Type B pancreatic cell (in vitro differentiated cells): Measurements from ENCODE around the gene VSTM1. TPM values are rescaled to one million over a fixed set of nuclear protein-coding genes. Genes with fewer than 3 reads are reported as not detected.
"Not testable (repeated sequence)": the region's sequence is repeated elsewhere in the genome, so short reads cannot be mapped to it uniquely, and the experiment has no call there.

ENCODE experiments used
- DNase-seq: peaks from one replicate; pipeline ENCODE4 v3.0.0; 2021; ENCODE audit warnings: mixed read lengths; ENCODE audit not compliant: unreplicated experiment; ENCODE audit errors: extremely low spot score
- H3K27ac Mint-ChIP-seq: 2 replicates; pipeline ENCODE4 v1.8.0; 2021; ENCODE audit warnings: mild to moderate bottlenecking, mixed read lengths
- H3K27me3 Mint-ChIP-seq: 2 replicates; pipeline ENCODE4 v1.8.0; 2021; ENCODE audit warnings: mixed read lengths
- H3K36me3 Mint-ChIP-seq: 2 replicates; pipeline ENCODE4 v1.8.0; 2021; ENCODE audit warnings: mixed read lengths
- H3K4me1 Mint-ChIP-seq: one replicate; pipeline ENCODE4 v1.8.0; 2021; ENCODE audit warnings: mixed read lengths; ENCODE audit not compliant: unreplicated experiment
- H3K4me3 Mint-ChIP-seq: 2 replicates; pipeline ENCODE4 v1.8.0; 2021; ENCODE audit warnings: mild to moderate bottlenecking, mixed read lengths
- H3K9me3 Mint-ChIP-seq: 2 replicates; pipeline ENCODE4 v1.8.0; 2021; ENCODE audit warnings: mixed read lengths
- total RNA-seq: library from RNA; stranded (reverse); gene quantifications from 2 replicates; pipeline ENCODE4 v1.2.1, GENCODE V29; 2021; ENCODE audit warnings: low replicate concordance
- TF ChIP-seq, protein P1 (sequence below): fragments of 200-600 bp; sonication (generic); conservative IDR thresholded peaks from 2 replicates; pipeline ENCODE4 v1.5.0; 2021; ENCODE audit warnings: antibody characterized with exemption, mild to moderate bottlenecking

VSTM1 gene
- total RNA-seq, 1 donor from 2014 or later: not detected

GRCh38 chr19:54099190-54099902, 35.6 kb upstream of the VSTM1 start:
- TF ChIP-seq, protein P1, sequence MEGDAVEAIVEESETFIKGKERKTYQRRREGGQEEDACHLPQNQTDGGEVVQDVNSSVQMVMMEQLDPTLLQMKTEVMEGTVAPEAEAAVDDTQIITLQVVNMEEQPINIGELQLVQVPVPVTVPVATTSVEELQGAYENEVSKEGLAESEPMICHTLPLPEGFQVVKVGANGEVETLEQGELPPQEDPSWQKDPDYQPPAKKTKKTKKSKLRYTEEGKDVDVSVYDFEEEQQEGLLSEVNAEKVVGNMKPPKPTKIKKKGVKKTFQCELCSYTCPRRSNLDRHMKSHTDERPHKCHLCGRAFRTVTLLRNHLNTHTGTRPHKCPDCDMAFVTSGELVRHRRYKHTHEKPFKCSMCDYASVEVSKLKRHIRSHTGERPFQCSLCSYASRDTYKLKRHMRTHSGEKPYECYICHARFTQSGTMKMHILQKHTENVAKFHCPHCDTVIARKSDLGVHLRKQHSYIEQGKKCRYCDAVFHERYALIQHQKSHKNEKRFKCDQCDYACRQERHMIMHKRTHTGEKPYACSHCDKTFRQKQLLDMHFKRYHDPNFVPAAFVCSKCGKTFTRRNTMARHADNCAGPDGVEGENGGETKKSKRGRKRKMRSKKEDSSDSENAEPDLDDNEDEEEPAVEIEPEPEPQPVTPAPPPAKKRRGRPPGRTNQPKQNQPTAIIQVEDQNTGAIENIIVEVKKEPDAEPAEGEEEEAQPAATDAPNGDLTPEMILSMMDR: no peak
- no peak for DNase-seq
- no peaks in the 10 kb centered on the region for H3K36me3 Mint-ChIP-seq
- H3K27ac Mint-ChIP-seq: no peak overlapping the region
- H3K9me3 Mint-ChIP-seq: no peaks in the 10 kb centered on the region
- H3K4me3 Mint-ChIP-seq: no peak overlapping the region
- H3K4me1 Mint-ChIP-seq: peaks cover 6% of the 10 kb centered on the region
- H3K27me3 Mint-ChIP-seq: peaks cover 42% of the 10 kb centered on the region

GRCh38 chr19:54096617-54097106, 33.0 kb upstream of the VSTM1 start:
- H3K9me3 Mint-ChIP-seq: no peaks in the 10 kb centered on the region
- H3K4me1 Mint-ChIP-seq: no peaks in the 10 kb centered on the region
- DNase-seq: no peak
- H3K36me3 Mint-ChIP-seq: no peaks in the 10 kb centered on the region
- no peak overlapping the region for H3K27ac Mint-ChIP-seq
- peak overlapping the region; percentile 70 for H3K4me3 Mint-ChIP-seq
- peaks cover 47% of the 10 kb centered on the region for H3K27me3 Mint-ChIP-seq
- TF ChIP-seq, protein P1: no peak

GRCh38 chr19:54095859-54096616, 32.3 kb upstream of the VSTM1 start:
- DNase-seq, H3K4me1 Mint-ChIP-seq, H3K27ac Mint-ChIP-seq, H3K9me3 Mint-ChIP-seq, H3K36me3 Mint-ChIP-seq: not testable (repeated sequence)
- TF ChIP-seq, protein P1: peak; percentile 24
- Mint-ChIP-seq H3K27me3 (peaks cover 51% of the 10 kb centered on the region), H3K4me3 (peak overlapping the region; percentile 75)

DNA sequence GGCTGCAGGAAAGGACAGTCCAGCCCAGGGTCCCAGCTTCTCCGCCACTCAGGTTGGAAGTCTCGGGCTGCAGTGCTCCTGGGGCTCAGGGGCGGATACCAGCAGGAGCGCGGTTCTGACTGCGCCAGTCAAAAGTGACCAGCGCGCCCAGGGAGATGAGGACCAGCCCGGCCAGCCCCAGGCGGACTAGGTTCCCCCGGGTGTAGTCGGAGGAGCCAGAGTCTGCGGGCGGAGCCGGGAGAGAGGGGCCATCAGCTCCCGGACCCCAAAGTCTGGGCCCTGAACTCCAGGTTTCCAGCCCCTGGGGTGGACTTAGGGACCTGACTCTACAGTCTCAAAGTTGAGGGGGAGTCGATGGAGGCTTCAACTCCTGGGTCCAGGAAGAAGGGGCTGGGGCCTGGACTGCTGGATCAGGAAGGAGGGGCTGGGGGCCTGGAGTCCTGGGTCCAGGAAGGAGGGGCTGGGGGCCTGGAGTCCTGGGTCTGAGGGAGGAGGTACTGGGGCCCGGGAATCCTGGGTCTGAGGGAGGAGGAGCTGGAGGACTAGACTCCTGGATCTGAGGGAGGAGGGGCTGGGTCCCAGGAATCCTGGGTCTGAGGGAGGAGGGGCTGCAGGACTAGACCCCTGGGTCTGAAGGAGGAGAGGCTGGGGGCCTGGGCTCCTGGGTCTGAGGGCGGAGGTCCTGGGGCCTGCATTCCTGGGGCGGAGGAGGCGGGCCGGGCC, 31.6 kb upstream of the VSTM1 start:
- H3K36me3 Mint-ChIP-seq: no peaks in the 10 kb centered on the region
- H3K27me3 Mint-ChIP-seq: peaks cover 51% of the 10 kb centered on the region
- DNase-seq: no peak
- no peaks in the 10 kb centered on the region for H3K9me3 Mint-ChIP-seq
- no peaks in the 10 kb centered on the region for H3K4me1 Mint-ChIP-seq
- H3K4me3 Mint-ChIP-seq: no peak overlapping the region
- TF ChIP-seq, protein P1: no peak
- no peak overlapping the region for H3K27ac Mint-ChIP-seq

GRCh38 chr19:54094426-54095000, 30.8 kb upstream of the VSTM1 start:
- TF ChIP-seq, protein P1: no peak
- Mint-ChIP-seq H3K36me3 (no peaks in the 10 kb centered on the region), H3K27ac (no peak overlapping the region), H3K27me3 (peaks cover 46% of the 10 kb centered on the region), H3K4me3 (peak overlapping the region; percentile 9), H3K4me1 (no peaks in the 10 kb centered on the region), H3K9me3 (no peaks in the 10 kb centered on the region)
- no peak for DNase-seq
